Nephron (organoid): Measurements from ENCODE around the gene ARHGAP23.
A peak's percentile ranks its signal among the peaks of the same experiment; 100 is the strongest.

Experiments
- H3K27ac Mint-ChIP-seq, 3 experiments: 2 replicates each; pipeline ENCODE4 v1.8.0; 2020; ENCODE audit warnings: mixed read lengths in 3 of 3, mild to moderate bottlenecking in 2 of 3, moderate library complexity in 1 of 3
- H3K27me3 Mint-ChIP-seq: 2 replicates; pipeline ENCODE4 v1.8.0; 2021; ENCODE audit warnings: low read depth, mild to moderate bottlenecking, moderate library complexity, mixed read lengths
- H3K36me3 Mint-ChIP-seq: 2 replicates; pipeline ENCODE4 v1.8.0; 2020; ENCODE audit warnings: low read depth, mixed read lengths
- H3K4me1 Mint-ChIP-seq: 2 replicates; pipeline ENCODE4 v1.8.0; 2020; ENCODE audit warnings: mixed read lengths
- H3K4me3 Mint-ChIP-seq, 3 experiments: 2 replicates each; pipeline ENCODE4 v1.8.0; 2020; ENCODE audit warnings: mild to moderate bottlenecking in 3 of 3, mixed read lengths in 3 of 3, moderate library complexity in 2 of 3
- H3K9me3 Mint-ChIP-seq: 2 replicates; pipeline ENCODE4 v1.8.0; 2020; ENCODE audit warnings: mixed read lengths
- CTCF ChIP-seq, 3 experiments: fragments of 200-600 bp; sonication (generic); IDR thresholded peaks; one replicate each; pipeline ENCODE4 v1.5.0; 2021; ENCODE audit warnings: antibody characterized with exemption in 3 of 3; ENCODE audit not compliant: unreplicated experiment in 3 of 3

ARHGAP23 gene

GRCh38 chr17:38429476-38430100 lies 1.3 kb downstream of the ARHGAP23 start:
- Mint-ChIP-seq H3K9me3 (no peaks in the 10 kb centered on the region), H3K4me3 (peak overlapping the region; percentile 78 to 90 (median 81)), H3K4me1 (peaks cover 53% of the 10 kb centered on the region), H3K36me3 (no peaks in the 10 kb centered on the region), H3K27me3 (peaks cover 14% of the 10 kb centered on the region), H3K27ac (peak overlapping the region; percentile 37 to 41 (median 39))
- no peak for TF ChIP-seq CTCF (IDR thresholded peaks at IDR 0.05; ENCODE audit: unreplicated experiment in 3 of 3)

GRCh38 chr17:38430316-38430715 lies 2.1 kb downstream of the ARHGAP23 start:
- Mint-ChIP-seq H3K27ac (peak overlapping the region; percentile 37 to 41 (median 39)), H3K9me3 (no peaks in the 10 kb centered on the region), H3K4me3 (peak overlapping the region; percentile 78 to 90 (median 81)), H3K4me1 (peaks cover 53% of the 10 kb centered on the region), H3K27me3 (peaks cover 7% of the 10 kb centered on the region), H3K36me3 (no peaks in the 10 kb centered on the region)
- no peak for TF ChIP-seq CTCF (IDR thresholded peaks at IDR 0.05; ENCODE audit: unreplicated experiment in 3 of 3)

GRCh38 chr17:38430822-38431221 lies 2.6 kb downstream of the ARHGAP23 start:
- TF ChIP-seq CTCF (IDR thresholded peaks at IDR 0.05; ENCODE audit: unreplicated experiment in 3 of 3), result no peak
- Mint-ChIP-seq H3K36me3 (no peaks in the 10 kb centered on the region), H3K9me3 (no peaks in the 10 kb centered on the region), H3K4me3 (peak overlapping the region; percentile 31 to 51 (median 48)), H3K27me3 (peaks cover 2% of the 10 kb centered on the region), H3K4me1 (peaks cover 52% of the 10 kb centered on the region), H3K27ac (peak overlapping the region in 1 of 3 experiments; percentile 5)

- no peak for TF ChIP-seq CTCF (IDR thresholded peaks at IDR 0.05; ENCODE audit: unreplicated experiment in 3 of 3)
- H3K36me3 Mint-ChIP-seq, result no peaks in the 10 kb centered on the region
- no peaks in the 10 kb centered on the region for H3K9me3 Mint-ChIP-seq
- H3K4me1 Mint-ChIP-seq, result peaks cover 52% of the 10 kb centered on the region
- H3K27me3 Mint-ChIP-seq, result no peaks in the 10 kb centered on the region
- peak overlapping the region; percentile 31 to 51 (median 48) for H3K4me3 Mint-ChIP-seq
- H3K27ac Mint-ChIP-seq, result peak overlapping the region in 2 of 3 experiments; percentile 5 to 28
These were observed 3.3 kb downstream of the ARHGAP23 start for GRCh38 chr17:38431346-38432145.

- TF ChIP-seq CTCF (IDR thresholded peaks at IDR 0.05; ENCODE audit: unreplicated experiment in 3 of 3), result no peak
- no peaks in the 10 kb centered on the region for H3K27me3 Mint-ChIP-seq
- H3K4me3 Mint-ChIP-seq, result peak overlapping the region in 1 of 3 experiments; percentile 30
- no peaks in the 10 kb centered on the region for H3K36me3 Mint-ChIP-seq
- peaks cover 42% of the 10 kb centered on the region for H3K4me1 Mint-ChIP-seq
- H3K27ac Mint-ChIP-seq, result peak overlapping the region in 2 of 3 experiments; percentile 55 to 74
- H3K9me3 Mint-ChIP-seq, result no peaks in the 10 kb centered on the region
These were observed 6.0 kb downstream of the ARHGAP23 start for GRCh38 chr17:38434178-38434665.
